Type B pancreatic cell (in vitro differentiated cells): ENCODE measurements around the gene N4BP2. TPM values are rescaled to one million over a fixed set of nuclear protein-coding genes. Genes with fewer than 3 reads are reported as not detected.

Experiments
- DNase-seq: peaks from one replicate; pipeline ENCODE4 v3.0.0; 2021; ENCODE audit warnings: mixed read lengths; ENCODE audit not compliant: unreplicated experiment; ENCODE audit errors: extremely low spot score
- H3K27ac Mint-ChIP-seq: 2 replicates; pipeline ENCODE4 v1.8.0; 2021; ENCODE audit warnings: mild to moderate bottlenecking, mixed read lengths
- H3K27me3 Mint-ChIP-seq: 2 replicates; pipeline ENCODE4 v1.8.0; 2021; ENCODE audit warnings: mixed read lengths
- H3K36me3 Mint-ChIP-seq: 2 replicates; pipeline ENCODE4 v1.8.0; 2021; ENCODE audit warnings: mixed read lengths
- H3K4me1 Mint-ChIP-seq: one replicate; pipeline ENCODE4 v1.8.0; 2021; ENCODE audit warnings: mixed read lengths; ENCODE audit not compliant: unreplicated experiment
- H3K4me3 Mint-ChIP-seq: 2 replicates; pipeline ENCODE4 v1.8.0; 2021; ENCODE audit warnings: mild to moderate bottlenecking, mixed read lengths
- H3K9me3 Mint-ChIP-seq: 2 replicates; pipeline ENCODE4 v1.8.0; 2021; ENCODE audit warnings: mixed read lengths
- CTCF ChIP-seq: fragments of 200-600 bp; sonication (generic); conservative IDR thresholded peaks from 2 replicates; pipeline ENCODE4 v1.5.0; 2021; ENCODE audit warnings: antibody characterized with exemption, mild to moderate bottlenecking
- total RNA-seq: library from RNA; stranded (reverse); gene quantifications from 2 replicates; pipeline ENCODE4 v1.2.1, GENCODE V29; 2021; ENCODE audit warnings: low replicate concordance

The N4BP2 gene
- total RNA-seq, 1 donor from 2014 or later: 33.0 TPM

- Mint-ChIP-seq H3K4me3 (no peak overlapping the region), H3K36me3 (peaks cover 35% of the 10 kb centered on the region), H3K27me3 (no peaks in the 10 kb centered on the region), H3K4me1 (peaks cover 3% of the 10 kb centered on the region), H3K27ac (no peak overlapping the region), H3K9me3 (peaks cover 4% of the 10 kb centered on the region)
- TF ChIP-seq CTCF: peak; percentile 88
- DNase-seq: no peak
Observed at GRCh38 chr4:40149960-40150385, 93.3 kb downstream of the N4BP2 start.

GRCh38 chr4:40150932-40151331 lies 94.3 kb downstream of the N4BP2 start:
- Mint-ChIP-seq H3K27ac (peak overlapping the region; percentile 42), H3K27me3 (no peaks in the 10 kb centered on the region), H3K4me1 (peaks cover 3% of the 10 kb centered on the region), H3K9me3 (peaks cover 4% of the 10 kb centered on the region), H3K4me3 (no peak overlapping the region), H3K36me3 (peaks cover 30% of the 10 kb centered on the region)
- DNase-seq: no peak
- TF ChIP-seq CTCF: no peak

- TF ChIP-seq CTCF: no peak
- no peak for DNase-seq
- Mint-ChIP-seq H3K36me3 (peaks cover 22% of the 10 kb centered on the region), H3K9me3 (peaks cover 4% of the 10 kb centered on the region), H3K4me3 (no peak overlapping the region), H3K27ac (no peak overlapping the region), H3K4me1 (peaks cover 3% of the 10 kb centered on the region), H3K27me3 (no peaks in the 10 kb centered on the region)
Observed at GRCh38 chr4:40152637-40153036, 96.0 kb downstream of the N4BP2 start.

GRCh38 chr4:40157436-40157835 lies 100.8 kb downstream of the N4BP2 start:
- H3K4me1 Mint-ChIP-seq: no peaks in the 10 kb centered on the region
- no peak overlapping the region for H3K4me3 Mint-ChIP-seq

GRCh38 chr4:40160258-40160657 lies 103.6 kb downstream of the N4BP2 start:
- no peak for DNase-seq
- H3K27me3 Mint-ChIP-seq: no peaks in the 10 kb centered on the region
- no peak overlapping the region for H3K4me3 Mint-ChIP-seq
- H3K4me1 Mint-ChIP-seq: no peaks in the 10 kb centered on the region
- no peak overlapping the region for H3K27ac Mint-ChIP-seq
- peaks cover 19% of the 10 kb centered on the region for H3K36me3 Mint-ChIP-seq
- TF ChIP-seq CTCF: no peak
- H3K9me3 Mint-ChIP-seq: no peaks in the 10 kb centered on the region

More at GRCh38 chr4:40157436-40157835, 100.8 kb downstream of the N4BP2 start:
- Mint-ChIP-seq H3K27me3 (no peaks in the 10 kb centered on the region), H3K9me3 (no peaks in the 10 kb centered on the region), H3K36me3 (peaks cover 24% of the 10 kb centered on the region), H3K27ac (no peak overlapping the region)
- no peak for TF ChIP-seq CTCF
- no peak for DNase-seq

GRCh38 chr4:40164459-40164858 lies 107.8 kb downstream of the N4BP2 start:
- Mint-ChIP-seq H3K36me3 (peaks cover 34% of the 10 kb centered on the region), H3K27ac (no peak overlapping the region), H3K4me3 (no peak overlapping the region), H3K4me1 (no peaks in the 10 kb centered on the region), H3K9me3 (peaks cover 9% of the 10 kb centered on the region), H3K27me3 (no peaks in the 10 kb centered on the region)
- TF ChIP-seq CTCF: no peak
- no peak for DNase-seq
